ENCODE results near the gene CST1.
"Not testable (repeated sequence)": the region's sequence is repeated elsewhere in the genome, so short reads cannot be mapped to it uniquely, and the experiment has no call there.

The CST1 gene, protein sequence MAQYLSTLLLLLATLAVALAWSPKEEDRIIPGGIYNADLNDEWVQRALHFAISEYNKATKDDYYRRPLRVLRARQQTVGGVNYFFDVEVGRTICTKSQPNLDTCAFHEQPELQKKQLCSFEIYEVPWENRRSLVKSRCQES

DNA sequence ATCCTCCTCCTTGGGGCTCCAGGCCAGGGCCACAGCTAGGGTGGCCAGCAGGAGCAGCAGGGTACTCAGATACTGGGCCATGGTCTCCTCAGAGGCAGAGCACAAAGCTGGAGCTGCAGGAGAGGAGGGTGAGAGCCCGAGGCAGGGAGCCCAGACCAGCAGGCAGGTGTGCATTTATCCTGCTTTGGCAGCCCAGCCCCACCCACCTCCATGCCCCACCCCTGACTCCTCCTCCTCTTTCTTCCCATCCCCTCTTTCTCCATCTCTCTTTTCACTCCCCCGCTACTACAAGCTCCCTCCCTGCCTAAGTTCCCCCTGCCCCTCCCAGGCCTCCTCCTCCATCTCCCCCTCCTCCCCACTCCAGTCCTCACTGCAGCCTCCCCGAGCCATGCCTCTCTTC lies at the start of gene CST1:
CST1 (minus strand) TSS at position 150 of the 400 bp plus-strand sequence; CDS start at position 81, 69 bp downstream.
- not testable (repeated sequence) for DNase-seq

DNA sequence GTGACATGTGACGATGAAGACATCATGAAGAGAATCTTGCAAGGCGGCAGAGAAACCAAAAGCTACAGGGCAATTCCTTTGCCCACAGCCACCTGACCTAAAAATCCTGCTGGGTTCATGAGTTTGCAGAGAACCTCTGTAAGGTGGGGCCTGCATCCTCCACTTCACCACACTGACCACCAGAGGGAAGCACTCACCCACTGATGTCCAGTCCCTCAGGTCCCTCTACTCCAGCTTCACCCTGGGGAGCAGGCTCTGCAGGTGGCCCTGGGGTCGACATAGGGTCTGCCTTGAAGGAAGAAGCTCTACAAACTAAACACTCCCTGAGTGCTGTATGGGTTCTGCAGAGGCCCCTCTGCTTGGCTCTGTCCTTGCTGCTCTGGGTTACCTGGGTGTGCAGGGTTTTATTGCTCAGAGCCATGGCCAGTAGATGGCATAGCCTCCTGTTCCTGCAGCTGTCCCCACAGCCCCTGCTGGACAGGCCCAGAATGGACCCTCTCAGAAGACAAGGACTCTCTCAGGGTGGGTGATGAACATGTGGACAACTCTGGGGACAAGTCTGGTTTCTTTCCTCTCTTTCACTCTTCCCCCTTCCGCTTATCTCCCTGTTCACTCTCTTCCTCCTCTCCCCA lies 48.6 kb upstream of the CST1 start:
- not testable (repeated sequence) for DNase-seq

DNA sequence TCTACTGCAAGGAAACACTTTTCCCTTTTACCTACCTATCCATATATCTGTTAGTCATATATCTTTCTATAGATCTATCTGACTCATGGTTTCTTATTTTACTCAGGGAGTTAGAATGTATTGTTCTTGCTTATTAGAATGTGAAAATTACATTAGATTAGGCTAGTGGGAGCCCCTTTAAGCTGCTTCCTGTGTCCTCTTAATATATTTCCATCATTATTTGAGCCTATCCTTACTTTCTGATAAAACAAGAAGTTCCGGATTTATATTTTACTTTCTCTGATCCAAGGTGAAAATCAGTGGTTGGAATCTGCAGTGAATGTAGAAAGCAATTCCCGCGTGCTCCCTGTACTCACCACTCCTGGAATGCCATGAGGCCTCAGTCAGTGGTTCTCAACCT lies 44.8 kb upstream of the CST1 start:
- DNase-seq: no peak

DNA sequence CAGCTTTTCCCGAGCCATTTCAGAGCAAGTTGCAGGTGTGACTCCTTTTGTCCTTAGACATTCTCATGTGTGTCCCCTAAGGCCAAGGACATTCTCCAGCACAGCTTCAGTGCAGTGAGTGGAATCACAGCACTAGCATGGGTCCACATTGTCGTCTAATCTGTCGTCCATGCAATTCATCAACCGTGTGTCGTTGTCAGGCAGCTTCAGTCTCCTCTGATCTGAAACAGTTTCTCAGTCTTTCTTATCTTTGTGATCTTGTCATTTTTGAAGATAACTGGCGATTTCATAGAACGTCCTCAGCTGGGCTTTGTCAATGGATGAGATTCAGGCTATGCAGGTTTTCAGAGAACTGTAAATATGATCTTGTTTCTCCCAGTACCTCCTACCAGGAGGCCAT lies 44.1 kb upstream of the CST1 start:
- no peak for DNase-seq

DNA sequence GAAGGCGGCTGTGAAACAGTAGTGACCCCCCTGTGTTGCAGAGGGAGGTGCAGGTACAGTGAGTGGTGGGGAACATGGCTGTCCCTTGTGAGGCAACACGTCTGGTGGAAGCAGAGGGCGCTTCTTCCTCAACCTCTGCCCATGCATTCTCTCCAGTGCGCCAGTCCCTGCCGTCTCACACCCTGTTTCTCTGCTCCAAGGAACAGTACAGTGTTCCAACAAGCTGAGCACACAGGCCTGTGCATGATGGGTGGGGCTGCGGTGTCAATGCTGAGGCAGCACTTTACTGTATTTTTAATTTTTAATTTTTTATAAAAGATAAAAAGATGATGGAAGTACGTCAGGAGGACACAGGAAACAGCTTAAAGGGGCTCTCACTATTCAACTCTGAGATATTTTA lies 43.3 kb upstream of the CST1 start:
- DNase-seq: no peak

DNA sequence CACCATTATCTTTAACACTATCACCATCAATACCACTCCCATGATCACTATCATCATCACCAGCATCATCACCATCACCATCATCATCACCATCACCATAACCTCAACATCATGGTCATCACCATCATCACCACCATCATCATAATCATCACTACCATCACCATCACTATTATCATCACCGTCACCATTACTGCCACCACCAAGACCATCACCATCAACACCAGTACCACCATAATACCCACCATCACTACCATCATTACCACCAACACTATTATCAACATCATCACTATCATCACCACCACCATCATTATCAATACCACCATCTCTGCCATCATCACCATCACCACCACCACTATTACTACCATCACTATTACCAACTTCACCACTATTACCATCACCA lies 32.7 kb upstream of the CST1 start:
- no peak for DNase-seq

DNA sequence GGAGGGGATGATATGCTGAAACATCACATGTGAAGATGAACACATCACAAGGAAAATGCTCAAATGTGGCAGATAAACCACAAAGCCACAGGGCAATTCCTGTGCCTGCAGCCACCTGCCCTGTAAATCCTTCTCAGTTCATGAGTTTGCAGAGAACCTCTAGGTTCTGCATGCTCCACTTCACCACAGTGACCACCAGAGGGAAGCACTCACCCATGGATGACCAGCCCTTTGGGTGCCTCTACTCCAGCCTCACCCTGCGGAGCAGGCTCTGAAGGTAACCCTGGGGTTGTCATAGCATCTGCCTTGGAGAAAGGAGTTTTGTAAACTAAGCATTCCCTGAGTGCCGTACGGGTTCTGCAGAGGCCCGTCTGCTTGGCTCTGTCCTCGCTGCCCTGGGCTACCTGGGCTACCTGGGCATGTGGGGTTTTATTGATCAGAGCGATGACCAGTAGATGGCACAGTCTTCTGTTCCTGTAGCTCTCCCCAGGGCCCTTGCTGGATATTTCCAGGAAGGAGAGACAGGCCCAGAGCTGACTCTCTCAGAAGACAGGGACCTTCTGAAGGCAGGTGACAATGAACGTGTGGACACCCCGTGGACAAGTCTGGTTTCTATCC lies 31.7 kb upstream of the CST1 start:
- DNase-seq: no peak

DNA sequence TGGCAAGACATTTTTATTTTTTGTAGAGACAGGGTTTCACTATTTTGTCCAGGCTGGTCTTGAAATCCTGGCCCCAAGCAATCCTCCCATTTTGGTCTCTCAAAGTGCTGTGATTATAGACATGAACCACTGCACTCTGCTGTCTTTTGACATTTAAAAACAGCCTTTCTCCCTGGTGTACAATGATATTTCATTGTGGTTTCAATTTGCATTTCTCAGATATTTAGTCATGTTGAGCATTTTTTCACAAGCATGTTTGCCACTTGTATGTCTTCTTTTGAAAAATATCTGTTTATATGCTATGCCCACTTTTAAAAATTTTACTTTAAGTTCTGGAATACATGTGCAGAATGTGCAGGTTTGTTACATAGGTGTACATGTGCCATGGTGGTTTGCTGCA lies 27.9 kb upstream of the CST1 start:
- DNase-seq: not testable (repeated sequence)

DNA sequence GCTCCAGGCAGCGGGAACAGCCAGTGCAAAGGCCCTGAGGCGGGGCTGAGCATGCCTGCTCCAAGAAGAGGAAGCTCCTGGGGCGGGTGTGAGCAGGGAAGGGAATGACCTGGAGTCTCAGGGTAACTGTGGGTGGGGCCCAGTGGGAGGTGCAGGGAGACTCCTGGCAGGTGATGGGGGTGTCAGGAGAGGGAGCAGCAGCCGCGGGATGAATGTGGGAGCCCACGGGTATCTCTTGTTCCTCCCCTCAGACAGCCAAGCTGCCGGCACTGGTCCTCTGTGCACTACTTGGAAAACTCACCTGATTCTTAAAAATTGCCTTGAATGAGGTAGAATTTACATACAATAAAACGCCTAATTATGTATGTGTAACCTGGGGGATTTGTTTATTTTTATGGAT lies 26.6 kb upstream of the CST1 start:
- not testable (repeated sequence) for DNase-seq

DNA sequence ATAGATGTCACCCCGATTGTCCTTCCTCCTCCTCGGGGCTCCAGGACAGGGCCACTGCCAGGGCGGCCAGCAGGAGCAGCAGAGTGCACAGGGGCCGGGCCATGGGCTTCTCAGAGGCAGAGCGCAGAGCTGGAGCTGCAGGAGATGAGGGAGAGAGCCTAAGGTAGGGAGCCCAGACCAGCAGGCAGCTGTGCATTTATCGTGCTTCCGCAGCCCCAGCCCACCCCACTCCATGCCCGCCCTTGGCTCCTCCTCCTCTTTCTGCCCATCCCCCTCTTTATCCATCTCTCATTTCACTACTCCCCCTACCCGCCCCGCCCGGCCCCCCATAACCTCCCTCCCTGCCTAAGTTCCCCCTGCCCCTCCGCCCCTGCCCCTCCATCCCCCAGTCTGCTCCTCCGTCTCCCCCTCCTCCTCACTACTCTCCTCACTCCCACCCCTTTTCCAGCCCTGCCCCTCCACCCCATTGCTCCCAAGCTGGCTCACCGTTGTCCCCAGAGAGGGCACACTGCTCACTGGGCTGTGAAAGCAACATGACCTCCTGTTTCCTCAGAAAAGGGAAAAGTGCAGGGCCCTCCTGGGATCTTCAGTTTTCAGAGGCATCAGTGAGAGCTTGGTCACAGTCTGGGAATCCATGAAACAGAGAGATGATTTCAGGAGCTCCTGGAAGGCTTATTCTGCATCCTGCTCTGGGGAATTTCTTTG lies 25.5 kb upstream of the CST1 start:
- no peak for DNase-seq

DNA sequence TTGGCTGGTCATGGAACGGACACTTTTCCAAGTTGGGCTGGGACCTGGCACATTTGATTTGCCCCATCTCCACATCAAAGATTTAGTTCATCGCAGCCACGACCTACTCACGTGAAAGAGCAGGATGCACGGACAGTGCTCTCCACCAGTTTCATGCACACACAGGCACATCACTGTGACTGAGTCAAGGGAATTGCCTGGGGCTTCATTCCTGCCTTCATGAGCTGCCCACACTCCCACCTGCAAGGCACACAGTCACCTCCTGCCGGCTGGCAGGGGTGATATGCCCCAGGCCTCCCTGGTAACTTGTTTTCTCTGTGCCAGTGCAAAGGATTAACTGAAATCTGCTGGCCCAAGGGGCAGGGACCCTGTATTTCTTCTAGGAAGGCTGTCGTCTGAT lies 23.3 kb upstream of the CST1 start:
- no peak for DNase-seq

DNA sequence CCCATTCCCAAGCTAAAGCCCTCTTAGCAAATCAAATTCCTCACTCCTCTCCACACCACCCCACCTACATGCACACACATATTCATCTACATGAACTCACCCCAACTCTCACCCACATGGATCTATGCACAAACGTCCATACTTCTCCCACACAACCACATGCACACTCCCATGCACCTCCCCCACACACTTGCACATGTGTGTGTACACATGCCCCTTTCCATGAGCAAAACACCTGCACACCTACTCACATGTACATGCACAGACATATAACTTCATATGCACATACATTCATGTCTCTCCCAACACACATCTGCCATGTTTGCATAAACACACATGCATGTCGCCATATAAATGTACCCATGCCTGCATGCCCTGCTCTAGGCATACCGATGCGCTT lies 22.8 kb upstream of the CST1 start:
- DNase-seq: no peak

DNA sequence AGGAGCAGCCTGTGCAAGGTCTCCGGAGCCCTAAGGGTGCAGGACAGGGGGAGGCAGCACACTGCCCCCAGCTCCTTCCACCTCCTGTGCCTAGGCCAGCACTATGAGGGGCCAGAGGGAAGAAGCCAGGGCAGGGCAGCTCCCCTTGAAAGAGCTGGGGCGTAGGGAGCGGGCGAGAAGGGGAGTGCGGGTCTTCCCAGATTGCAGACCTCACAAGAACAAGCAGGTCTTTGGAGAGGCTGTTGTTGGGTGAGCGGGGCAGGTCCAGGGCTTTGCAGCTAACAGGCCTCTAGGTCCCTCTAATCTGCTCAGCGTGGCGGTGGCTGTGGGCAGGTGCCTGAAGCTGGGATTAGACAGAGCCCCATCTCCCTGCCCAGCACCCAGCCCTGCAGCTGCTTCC lies 22.4 kb upstream of the CST1 start:
- no peak for DNase-seq

DNA sequence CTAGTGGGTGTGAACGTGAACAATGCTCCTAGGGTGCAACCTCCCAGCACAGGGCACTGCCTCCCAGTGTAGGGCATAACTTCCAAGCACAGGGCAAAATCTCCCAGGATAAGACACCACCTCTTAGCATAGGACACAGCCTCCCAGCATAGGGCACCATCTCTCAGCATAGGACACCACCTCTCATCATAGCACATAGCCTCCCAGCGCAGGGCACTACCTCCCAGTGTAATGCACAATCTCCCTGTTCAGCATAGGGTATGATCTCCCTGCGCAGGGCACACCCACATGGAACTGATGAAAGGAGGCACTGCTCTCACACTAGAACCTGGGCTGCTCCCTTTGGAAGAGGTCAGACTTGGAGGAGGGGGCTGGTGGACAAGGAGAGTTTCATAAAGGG lies 21.3 kb upstream of the CST1 start:
- no peak for DNase-seq

DNA sequence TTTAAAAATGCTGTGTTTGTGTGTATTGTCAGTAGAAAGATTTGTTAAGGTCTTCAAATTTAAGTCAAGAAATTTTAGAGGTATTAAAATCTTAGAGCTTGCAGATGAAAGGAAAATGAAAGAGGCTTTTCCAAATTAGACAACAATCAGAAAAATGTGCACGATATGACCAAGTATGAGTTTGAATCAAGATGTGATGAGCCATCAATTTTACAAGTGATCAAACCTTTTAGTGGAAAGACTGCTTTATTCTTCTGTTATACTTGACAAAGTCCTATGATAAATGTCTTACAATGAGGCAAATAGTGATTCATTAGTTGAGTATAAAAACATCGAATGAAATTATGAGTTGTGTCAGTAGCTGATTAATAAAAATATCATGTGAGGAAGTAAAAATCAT lies 19.6 kb upstream of the CST1 start:
- no peak for DNase-seq

DNA sequence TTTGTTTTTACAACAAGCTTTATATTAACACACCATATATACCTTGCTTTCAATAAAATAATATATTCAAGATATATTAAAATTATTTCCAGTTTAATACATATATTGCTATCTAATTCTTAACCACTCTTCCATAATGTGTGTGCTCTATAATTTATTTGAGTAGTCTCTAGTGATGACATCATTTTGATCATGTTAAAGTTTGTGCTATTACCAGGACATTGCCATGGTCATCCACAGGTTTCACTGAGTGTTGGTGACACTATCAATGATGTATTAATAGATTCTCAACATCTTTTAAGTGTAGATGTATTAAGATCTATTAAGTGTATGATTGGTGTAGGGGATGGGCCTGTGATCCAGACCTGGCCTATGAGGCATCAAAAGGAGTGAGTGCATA lies 17.8 kb upstream of the CST1 start:
- DNase-seq: not testable (repeated sequence)

DNA sequence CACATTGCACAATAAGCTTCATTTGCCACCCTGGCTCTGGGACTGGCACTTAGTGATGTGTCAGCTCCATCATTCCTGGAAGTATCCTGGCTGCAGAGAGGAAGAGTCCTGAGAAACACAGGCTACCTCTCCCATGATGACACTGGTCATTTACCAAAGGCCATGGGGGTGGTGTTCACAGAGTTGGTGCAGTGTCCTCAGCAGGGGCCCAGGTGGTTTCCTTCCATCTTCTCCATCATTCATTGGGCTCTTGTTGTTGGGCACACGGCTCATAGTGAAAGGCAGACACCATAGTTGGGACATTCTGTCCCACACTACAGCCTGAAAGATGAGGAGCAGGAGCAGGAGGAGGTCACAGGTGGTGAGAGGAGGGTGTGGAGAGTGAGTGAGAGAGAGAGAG lies 15.8 kb upstream of the CST1 start:
- DNase-seq: no peak

DNA sequence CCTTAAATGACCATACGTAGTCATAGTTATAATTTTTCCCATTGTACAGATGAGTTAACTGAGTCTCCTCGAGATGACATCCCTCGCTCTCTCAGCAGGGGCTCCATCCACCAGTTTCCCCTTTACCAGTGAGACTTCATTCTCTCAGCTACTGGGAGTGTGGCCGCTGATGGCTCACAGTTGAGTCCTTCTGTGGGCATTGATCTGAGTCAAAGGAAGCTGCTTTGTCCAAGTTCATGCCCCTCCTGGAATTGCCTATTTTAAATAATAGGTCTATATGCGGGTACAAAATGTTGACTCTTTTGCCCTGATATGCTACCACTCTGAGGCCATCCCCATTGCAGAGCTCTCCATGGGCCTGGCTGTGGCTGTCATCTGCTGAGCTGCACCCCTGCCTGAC lies 14.8 kb upstream of the CST1 start:
- DNase-seq: no peak

DNA sequence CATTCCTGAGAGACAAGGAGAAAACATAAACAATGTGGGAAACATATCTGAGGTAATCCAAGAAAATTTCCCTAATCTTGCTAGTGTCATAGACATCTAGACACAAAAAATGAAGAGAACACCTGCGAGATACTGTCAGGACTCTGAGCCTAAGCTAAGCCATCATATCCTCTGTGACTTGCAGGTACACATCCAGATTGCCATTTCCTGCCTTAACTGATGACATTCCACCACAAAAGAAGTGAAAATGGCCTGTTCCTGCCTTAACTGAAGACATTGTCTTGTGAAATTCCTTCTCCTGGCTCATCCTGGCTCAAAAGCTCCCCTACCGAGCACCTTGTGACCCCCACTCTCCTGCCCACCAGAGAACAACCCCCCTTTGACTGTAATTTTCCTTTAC lies 13.9 kb upstream of the CST1 start:
- not testable (repeated sequence) for DNase-seq

DNA sequence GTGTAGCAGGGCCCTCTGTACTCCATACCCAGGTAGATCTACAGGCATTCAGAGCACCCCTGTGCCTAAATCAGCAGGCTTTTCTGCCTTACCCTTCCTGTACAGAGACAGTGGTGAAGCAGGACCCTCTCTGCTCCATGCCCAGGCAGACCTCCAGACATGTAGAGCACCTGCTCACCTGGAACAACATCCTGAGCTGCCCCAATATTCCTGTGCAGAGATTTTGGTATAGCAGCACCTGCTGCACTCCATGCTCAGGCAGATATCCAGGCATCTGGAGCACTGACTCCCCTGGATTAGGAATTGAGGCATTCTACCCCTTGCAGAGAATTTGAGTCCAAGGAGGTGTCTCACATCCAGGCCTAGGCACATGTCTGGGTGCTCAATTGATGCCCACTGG lies 12.6 kb upstream of the CST1 start:
- no peak for DNase-seq

DNA sequence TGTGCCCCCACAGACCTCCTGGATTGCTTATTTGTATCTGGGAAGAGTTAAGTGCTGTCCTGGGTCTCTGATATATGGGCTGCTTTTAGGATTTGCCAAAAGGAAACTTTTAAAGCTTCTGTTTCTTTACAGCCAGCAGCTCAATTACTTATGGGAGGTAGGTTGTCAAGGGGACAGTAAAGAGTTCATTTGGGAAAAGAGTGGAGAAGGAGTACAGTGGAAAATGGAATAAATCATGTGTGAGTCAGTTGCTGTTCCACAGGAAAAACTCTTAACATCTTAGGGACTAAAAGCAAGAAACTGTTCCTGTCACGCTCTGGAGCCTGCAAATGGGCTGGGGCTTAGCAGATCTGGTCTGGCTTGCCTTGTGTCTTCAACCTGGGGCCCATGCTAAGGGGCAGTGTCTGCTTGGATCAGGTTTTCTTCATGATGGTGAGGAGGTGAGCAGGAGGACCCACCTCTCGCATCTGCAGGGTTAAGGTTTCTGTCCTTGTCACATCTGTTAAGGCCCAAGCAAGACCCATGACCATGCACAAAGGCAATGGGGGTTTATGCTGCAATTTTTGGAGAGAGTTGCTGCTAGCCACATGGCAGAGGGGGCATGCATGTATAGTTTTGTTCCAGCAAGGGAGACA lies 8.7 kb upstream of the CST1 start:
- DNase-seq: no peak

DNA sequence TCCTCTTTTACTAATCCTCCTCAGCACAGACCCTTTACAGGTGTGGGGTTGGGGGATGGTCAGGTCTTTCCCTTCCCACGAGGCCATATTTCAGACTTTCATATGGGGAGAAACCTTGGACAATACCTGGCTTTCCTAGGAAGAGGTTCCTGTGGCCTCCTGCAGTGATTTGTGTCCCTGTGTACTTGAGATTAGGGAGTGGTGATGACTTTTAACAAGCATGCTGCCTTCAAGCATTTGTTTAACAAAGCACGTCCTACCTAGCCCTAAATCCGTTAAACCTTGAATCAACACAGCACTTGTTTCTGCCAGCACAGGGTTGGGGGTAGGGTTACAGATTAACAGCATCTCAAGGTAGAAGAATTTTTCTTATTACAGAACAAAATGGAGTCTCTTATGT lies 6.1 kb upstream of the CST1 start:
- not testable (repeated sequence) for DNase-seq

DNA sequence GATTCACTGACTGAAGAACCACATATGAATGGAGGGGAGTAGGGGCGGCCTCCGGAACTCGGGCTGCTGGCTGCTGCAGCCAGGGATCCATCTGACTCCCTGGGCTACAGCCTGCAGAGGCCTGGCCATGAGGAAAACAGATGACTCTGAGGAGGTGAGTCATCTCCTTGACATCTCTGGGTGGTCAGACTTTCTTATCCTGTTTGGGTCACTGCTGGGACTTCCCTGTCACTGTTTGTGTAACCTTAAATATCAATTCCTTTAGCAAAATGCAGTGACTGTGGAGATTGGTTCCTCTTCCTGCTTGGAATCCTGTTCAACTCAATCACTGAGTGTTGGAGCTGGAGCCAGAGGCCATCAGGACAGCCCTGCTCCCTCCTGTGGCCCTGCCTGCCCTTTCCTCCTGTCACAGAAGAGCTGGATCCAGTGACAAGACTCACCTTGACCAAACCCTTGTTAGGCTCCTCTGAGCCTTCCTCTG lies 4.4 kb upstream of the CST1 start:
- DNase-seq: not testable (repeated sequence)

DNA sequence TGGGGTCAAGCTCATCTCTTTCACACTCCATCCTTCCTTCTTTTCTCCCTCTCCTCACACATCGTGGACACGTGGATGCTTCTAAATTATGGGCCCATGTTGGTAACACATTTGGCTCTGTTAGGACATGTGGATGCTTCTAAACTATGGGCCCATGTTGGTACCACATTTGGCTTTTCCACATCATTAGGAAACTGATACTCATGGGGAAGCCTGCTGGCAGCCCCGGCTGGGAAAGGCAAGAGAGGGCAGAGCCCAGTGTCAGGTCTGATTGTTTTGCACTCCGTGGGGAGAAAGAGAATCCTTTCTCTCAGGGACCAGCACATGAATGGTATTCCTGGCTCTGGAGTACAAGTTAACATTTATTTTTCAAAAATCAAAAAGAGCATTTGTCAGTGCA lies 4.0 kb upstream of the CST1 start:
- DNase-seq: no peak

Measured in activated CD4-positive, CD25-positive, alpha-beta regulatory T cell (primary cell).